GM10248 (cell line): ENCODE measurements around the gene C19orf67.
"Not testable (repeated sequence)": the region's sequence is repeated elsewhere in the genome, so short reads cannot be mapped to it uniquely, and the experiment has no call there.

Experiments
- CTCF ChIA-PET: fragments of 300-600 bp; sonication (Branson Sonifier 250); formaldehyde crosslinking; extraction: SDS; loops from one replicate; lab custom pipeline; 2021; ENCODE audit warnings: antibody characterized with exemption; lab: Yijun Ruan, JAX
- POLR2A ChIA-PET: fragments of 350-650 bp; sonication (Branson Sonifier 250); formaldehyde crosslinking; extraction: SDS; loops from one replicate; lab custom pipeline; 2020; ENCODE audit warnings: antibody characterized with exemption; lab: Yijun Ruan, JAX
- DNase-seq: peaks from one replicate; pipeline ENCODE4 v3.0.0; 2012; ENCODE audit errors: extremely low spot score
- TF ChIP-seq, protein P1 (sequence below): IDR thresholded peaks from 2 replicates; pipeline ENCODE4 v1.5.1; 2012; ENCODE audit warnings: mild to moderate bottlenecking, low read depth; ENCODE audit errors: extremely low read depth, missing control alignments, control extremely low read depth

The C19orf67 gene

DNA sequence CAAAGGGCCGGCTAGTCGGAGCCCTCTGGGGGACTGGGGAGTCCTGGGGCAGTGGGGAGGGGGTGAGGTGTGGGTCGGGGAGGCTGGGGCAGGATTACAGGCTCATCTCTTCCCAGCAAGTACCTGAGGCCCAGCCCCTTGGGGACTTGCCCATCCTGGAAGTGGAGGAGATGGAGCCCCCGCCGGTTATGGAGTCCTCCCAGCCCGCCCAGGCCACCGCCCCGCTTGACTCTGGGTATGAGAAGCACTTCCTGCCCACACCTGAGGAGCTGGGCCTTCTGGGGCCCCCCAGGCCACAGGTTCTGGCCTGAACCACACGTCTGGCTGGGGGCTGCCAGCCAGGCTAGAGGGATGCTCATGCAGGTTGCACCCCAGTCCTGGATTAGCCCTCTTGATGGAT is 33.6 kb downstream of the C19orf67 start:
- DNase-seq: no peak
- CTCF ChIA-PET: interaction anchor here (1.3 to 12.8 kb wide), 4 partner anchors 8 to 171 kb away, joined by 4 to 169 read pairs (median 16); partner anchors contain the start of gene MISP3
- POLR2A ChIA-PET: no interaction called here

DNA sequence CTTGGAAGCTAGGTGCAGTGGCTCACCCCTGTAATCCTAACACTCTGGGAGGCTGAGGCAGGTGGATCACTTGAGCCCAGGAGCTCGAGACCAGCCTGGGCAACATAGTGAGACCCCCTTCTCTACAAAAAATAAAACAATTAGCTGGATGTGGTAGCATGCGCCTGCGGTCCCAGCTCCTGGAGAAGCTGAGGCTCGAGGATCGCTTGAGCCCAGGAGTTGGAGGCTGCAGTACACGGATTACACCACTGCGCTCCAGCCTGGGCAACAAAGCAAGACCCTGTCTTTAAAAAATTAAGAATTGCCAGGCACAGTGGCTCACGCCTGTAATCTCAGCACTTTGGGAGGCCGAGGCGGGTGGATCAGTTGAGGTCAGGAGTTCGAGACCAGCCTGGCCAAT is 34.6 kb downstream of the C19orf67 start:
- POLR2A ChIA-PET, DNase-seq: not testable (repeated sequence)
- CTCF ChIA-PET: interaction anchor here (1.3 to 14.7 kb wide), 5 partner anchors 5 to 171 kb away, joined by 4 to 169 read pairs (median 28); partner anchors contain the start of genes MISP3 and PALM3

More for the DNA sequence above, 33.6 kb downstream of the C19orf67 start:
- TF ChIP-seq, protein P1, sequence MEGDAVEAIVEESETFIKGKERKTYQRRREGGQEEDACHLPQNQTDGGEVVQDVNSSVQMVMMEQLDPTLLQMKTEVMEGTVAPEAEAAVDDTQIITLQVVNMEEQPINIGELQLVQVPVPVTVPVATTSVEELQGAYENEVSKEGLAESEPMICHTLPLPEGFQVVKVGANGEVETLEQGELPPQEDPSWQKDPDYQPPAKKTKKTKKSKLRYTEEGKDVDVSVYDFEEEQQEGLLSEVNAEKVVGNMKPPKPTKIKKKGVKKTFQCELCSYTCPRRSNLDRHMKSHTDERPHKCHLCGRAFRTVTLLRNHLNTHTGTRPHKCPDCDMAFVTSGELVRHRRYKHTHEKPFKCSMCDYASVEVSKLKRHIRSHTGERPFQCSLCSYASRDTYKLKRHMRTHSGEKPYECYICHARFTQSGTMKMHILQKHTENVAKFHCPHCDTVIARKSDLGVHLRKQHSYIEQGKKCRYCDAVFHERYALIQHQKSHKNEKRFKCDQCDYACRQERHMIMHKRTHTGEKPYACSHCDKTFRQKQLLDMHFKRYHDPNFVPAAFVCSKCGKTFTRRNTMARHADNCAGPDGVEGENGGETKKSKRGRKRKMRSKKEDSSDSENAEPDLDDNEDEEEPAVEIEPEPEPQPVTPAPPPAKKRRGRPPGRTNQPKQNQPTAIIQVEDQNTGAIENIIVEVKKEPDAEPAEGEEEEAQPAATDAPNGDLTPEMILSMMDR: no peak

- ChIA-PET POLR2A (no interaction called here), CTCF (interaction anchor here (5.5 to 14.7 kb wide), 3 partner anchors 6 to 171 kb away, joined by 28 to 169 read pairs (median 169); partner anchors contain the start of gene PALM3)
- DNase-seq: no peak
- TF ChIP-seq, protein P1: no peak
These were observed 35.1 kb downstream of the C19orf67 start for GRCh38 chr19:14050512-14050911.

DNA sequence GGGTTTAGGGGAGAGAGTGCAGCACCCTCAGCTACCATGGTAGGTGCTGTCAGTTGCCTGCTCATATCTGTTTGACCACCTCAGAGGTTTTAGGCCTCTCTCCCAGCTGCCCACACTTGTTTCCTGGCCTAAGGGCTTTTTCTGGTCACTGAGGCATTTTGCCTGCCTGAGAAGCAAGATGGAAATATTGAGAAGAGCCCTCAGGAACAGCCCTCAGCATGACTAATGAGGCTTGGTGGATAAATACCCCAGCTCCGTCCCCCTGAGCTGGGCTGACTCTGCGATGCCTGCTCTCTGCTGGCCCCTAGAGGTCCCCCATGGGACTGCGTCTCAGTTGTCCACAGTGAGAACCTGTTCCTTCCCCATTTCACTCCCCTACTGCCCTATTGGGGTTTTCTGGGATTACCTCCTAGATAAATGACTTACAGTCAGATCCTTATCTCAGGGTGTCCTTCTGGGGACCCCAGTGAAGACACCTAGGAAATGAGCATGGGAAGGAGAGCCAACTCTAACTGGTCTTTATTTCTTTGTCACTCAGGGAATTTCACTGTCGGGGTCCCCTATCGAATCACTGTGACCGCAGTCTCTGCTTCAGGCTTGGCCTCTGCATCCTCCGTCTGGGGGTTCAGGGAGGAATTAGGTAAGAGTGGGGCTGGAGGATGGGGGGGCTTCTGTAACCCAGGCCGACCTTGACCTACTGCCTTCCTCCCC is 37.0 kb downstream of the C19orf67 start:
- peak; percentile 75 for DNase-seq
- POLR2A ChIA-PET: interaction anchor here (0.7 kb wide), 1 partner anchor 324 kb away, joined by 4 read pairs; no protein-coding TSS in a partner anchor
- CTCF ChIA-PET: interaction anchor here (0.6 to 14.7 kb wide), 23 partner anchors 8 to 198 kb away, joined by 3 to 169 read pairs (median 4); partner anchors contain the start of genes BRME1, CC2D1A, DCAF15 and IL27RA
- TF ChIP-seq, protein P1: peak; percentile 74

DNA sequence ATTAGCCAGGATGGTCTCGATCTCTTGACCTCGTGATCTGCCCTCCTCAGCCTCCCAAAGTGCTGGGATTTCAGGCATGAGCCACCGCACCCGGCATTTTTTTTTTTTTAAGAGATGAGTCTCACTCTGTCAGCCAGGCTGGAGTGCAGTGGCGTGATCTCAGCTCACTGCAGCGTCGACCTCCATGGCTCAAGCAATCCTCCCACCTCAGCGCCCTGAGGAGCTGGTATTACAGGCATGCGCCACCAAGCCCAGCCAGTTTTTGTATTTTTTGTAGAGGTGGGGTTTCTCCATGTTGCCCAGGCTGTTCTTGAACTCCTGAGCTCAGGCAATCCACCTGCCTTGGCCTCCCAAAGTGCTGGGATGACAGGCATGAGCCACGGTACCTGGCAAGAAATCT is 37.7 kb downstream of the C19orf67 start:
- POLR2A ChIA-PET: interaction anchor here (0.6 kb wide), 1 partner anchor 109 kb away, joined by 7 read pairs; the partner anchor contains the start of gene PODNL1
- DNase-seq: not testable (repeated sequence)
- CTCF ChIA-PET: interaction anchor here (0.6 to 14.7 kb wide), 20 partner anchors 7 to 198 kb away, joined by 3 to 169 read pairs (median 4); partner anchors contain the start of genes BRME1, CC2D1A, DCAF15 and IL27RA

GRCh38 chr19:14042659-14043608 is 42.6 kb downstream of the C19orf67 start:
- ChIA-PET POLR2A (interaction anchor here (0.6 kb wide), 1 partner anchor 56 kb away, joined by 3 read pairs; no protein-coding TSS in a partner anchor), CTCF (interaction anchor here (0.5 to 14.7 kb wide), 18 partner anchors 11 to 175 kb away, joined by 3 to 169 read pairs (median 4); partner anchors contain the start of genes IL27RA, MISP3, PALM3 and RFX1)
- DNase-seq: peak; percentile 58
- TF ChIP-seq, protein P1: peak; percentile 44

GRCh38 chr19:14039181-14039580 is 46.4 kb downstream of the C19orf67 start:
- TF ChIP-seq, protein P1: no peak
- POLR2A ChIA-PET: no interaction called here
- no peak for DNase-seq
- CTCF ChIA-PET: interaction anchor here (14.7 kb wide), 1 partner anchor 17 kb away, joined by 169 read pairs; the partner anchor contains the start of gene PALM3
